HepG2 (cell line): Measurements from ENCODE around the gene TASOR2. TPM values are rescaled to one million over a fixed set of nuclear protein-coding genes. Genes with fewer than 3 reads are reported as not detected.
A peak's percentile ranks its signal among the peaks of the same experiment; 100 is the strongest.

ENCODE experiments used
- BCL3 ChIP-seq: sonication (generic); formaldehyde crosslinking; IDR thresholded peaks from 2 replicates; pipeline ENCODE4 v1.5.1; 2020; ENCODE audit warnings: mild to moderate bottlenecking, missing genetic modification reagents, moderate library complexity
- FOXO4 ChIP-seq: sonication (generic); formaldehyde crosslinking; conservative IDR thresholded peaks from 2 replicates; pipeline ENCODE4 v1.8.1; 2023; ENCODE audit warnings: missing genetic modification reagents
- FOXP4 ChIP-seq: sonication (generic); formaldehyde crosslinking; IDR thresholded peaks from 2 replicates; pipeline ENCODE4 v1.4.0; 2020; ENCODE audit warnings: missing genetic modification reagents
- HDAC2 ChIP-seq: sonication (generic); formaldehyde crosslinking; IDR thresholded peaks from 2 replicates; pipeline ENCODE4 v1.4.0; 2020; ENCODE audit warnings: missing genetic modification reagents
- NFE2L1 ChIP-seq: sonication (generic); formaldehyde crosslinking; IDR thresholded peaks from 2 replicates; pipeline ENCODE4 v1.4.0; 2020; ENCODE audit warnings: missing genetic modification reagents, mild to moderate bottlenecking, borderline replicate concordance
- NR0B2 ChIP-seq: sonication (generic); formaldehyde crosslinking; IDR thresholded peaks from 2 replicates; pipeline ENCODE4 v1.4.0; 2020; ENCODE audit warnings: mild to moderate bottlenecking, missing genetic modification reagents
- NR2C2 ChIP-seq: sonication (generic); formaldehyde crosslinking; IDR thresholded peaks from 2 replicates; pipeline ENCODE4 v1.4.0; 2020; ENCODE audit warnings: missing genetic modification reagents, mild to moderate bottlenecking, moderate library complexity, borderline replicate concordance
- SMC3 ChIP-seq: IDR thresholded peaks from 2 replicates; pipeline ENCODE4 v1.6.1; 2011; ENCODE audit warnings: low read length, improper control_type of control experiment
- SRY ChIP-seq: sonication (generic); formaldehyde crosslinking; IDR thresholded peaks from 2 replicates; pipeline ENCODE4 v1.8.0; 2022; ENCODE audit warnings: mild to moderate bottlenecking, missing genetic modification reagents
- TBX3 ChIP-seq: fragments of 450-650 bp; IDR thresholded peaks from 2 replicates; pipeline ENCODE4 v1.6.1; 2017; ENCODE audit warnings: antibody characterized with exemption, mild to moderate bottlenecking, inconsistent platforms, borderline replicate concordance
- TFAP4 ChIP-seq: sonication (generic); IDR thresholded peaks from 2 replicates; pipeline ENCODE4 v1.6.1; 2016; ENCODE audit warnings: low read depth, borderline replicate concordance
- ZEB1 ChIP-seq: IDR thresholded peaks from 2 replicates; pipeline ENCODE4 v1.6.1; 2012; ENCODE audit warnings: mild to moderate bottlenecking, low read depth, inconsistent platforms; ENCODE audit not compliant: insufficient replicate concordance
- ZGPAT ChIP-seq: IDR thresholded peaks from 2 replicates; pipeline ENCODE4 v1.6.1; 2016; ENCODE audit warnings: mild to moderate bottlenecking
- ZNF160 ChIP-seq: sonication (generic); formaldehyde crosslinking; IDR thresholded peaks from 2 replicates; pipeline ENCODE4 v1.8.0; 2022; ENCODE audit warnings: mild to moderate bottlenecking, inconsistent platforms, missing genetic modification reagents
- ZNF251 ChIP-seq: sonication (generic); formaldehyde crosslinking; IDR thresholded peaks from 2 replicates; pipeline ENCODE4 v1.9.0; 2021; ENCODE audit warnings: mild to moderate bottlenecking, missing genetic modification reagents
- ZNF709 ChIP-seq: sonication (generic); formaldehyde crosslinking; IDR thresholded peaks from 2 replicates; pipeline ENCODE4 v1.5.0; 2020; ENCODE audit warnings: mild to moderate bottlenecking, missing genetic modification reagents
- polyA plus RNA-seq, 8 experiments: library from polyadenylated mRNA; depleted of rRNA in 3 of 8; stranded (reverse) in 7 of 8; unstranded in 1 of 8; fragments of >200 nt; fragmentation: Illumina TruSeq in 4 of 8; extraction: Trizol in 4 of 8; gene quantifications; 2 replicates each; pipeline versions ENCODE4 v1.2.1 to v1.2.3, GENCODE V29; 2011 to 2016; ENCODE audit warnings: low read depth in 4 of 8, missing spikeins in 1 of 8, mixed read lengths in 1 of 8; ENCODE audit not compliant: insufficient read depth in 1 of 8
- total RNA-seq, 5 experiments: library from RNA; depleted of rRNA; stranded (reverse); fragments of >200 nt; fragmentation: Illumina TruSeq; extraction: Trizol; gene quantifications; 2 replicates each; pipeline ENCODE4 v1.2.3, GENCODE V29; 2016; ENCODE audit warnings: low read depth in 1 of 5

Gene TASOR2
- total and polyA plus RNA-seq, 2 of the 13 experiments (the other 11 are each of a cell fraction or from before 2014, with no cell fraction given) = 24.2 to 55.3 TPM

- no peak for TF ChIP-seq FOXO4
- no peak for TF ChIP-seq ZGPAT
- peak; percentile 13; the same call in 1 of the 2 replicates for TF ChIP-seq ZNF160 (CRISPR knock-in tag)
- TF ChIP-seq BCL3 = peak; percentile 22; the same call in 1 of the 2 replicates
- TF ChIP-seq ZEB1 = peak; percentile 40
- TF ChIP-seq SRY = peak; percentile 48; the same call in 1 of the 2 replicates
- no peak; the same call in 1 of the 2 replicates for TF ChIP-seq ZNF709 (CRISPR knock-in tag)
- no peak for TF ChIP-seq ZNF251 (CRISPR knock-in tag)
- no peak for TF ChIP-seq TFAP4
- no peak; the same call in 1 of the 2 replicates for TF ChIP-seq NR0B2 (CRISPR knock-in tag)
- TF ChIP-seq NR2C2 (CRISPR knock-in tag) = no peak; the same call in none of the 2 replicates
- 0 out of 2 replicates have a peak, but pooled peaks have one; percentile 27 for TF ChIP-seq FOXP4 (CRISPR knock-in tag)
- no peak for TF ChIP-seq TBX3
- peak; percentile 57 for TF ChIP-seq HDAC2 (CRISPR knock-in tag)
- no peak for TF ChIP-seq NFE2L1
- TF ChIP-seq SMC3 = no peak
Measured at GRCh38 chr10:5666008-5666840, 18.4 kb upstream of the TASOR2 start, which contains the start of gene ASB13 (continued).
